Measurements from ENCODE around the gene DCLK1.

GRCh38 chr13:35945368-35945767 is 185.8 kb downstream of the DCLK1 start:
- TF ChIP-seq RAD21 (IDR thresholded peaks at IDR 0.05) (no peak), CTCF (IDR thresholded peaks at IDR 0.05; ENCODE audit: low read depth, low read length, missing input control) (no peak), TAF1 (conservative IDR thresholded peaks at IDR 0.05) (no peak), GABPA (IDR thresholded peaks at IDR 0.05 in 1 of 2, conservative IDR thresholded peaks at IDR 0.05 in 1 of 2) (no peak), JUND (IDR thresholded peaks at IDR 0.05) (no peak), FOXA2 (IDR thresholded peaks at IDR 0.05) (no peak), YY1 (IDR thresholded peaks at IDR 0.05) (no peak), MAX (IDR thresholded peaks at IDR 0.05) (no peak), SP1 (IDR thresholded peaks at IDR 0.05) (no peak), FOXA1 (IDR thresholded peaks at IDR 0.05) (no peak), EGR1 (IDR thresholded peaks at IDR 0.05; ENCODE audit: low read depth in 2 of 2) (no peak), HNF4G (IDR thresholded peaks at IDR 0.05) (no peak), REST (IDR thresholded peaks at IDR 0.05) (no peak), ATF3 (IDR thresholded peaks at IDR 0.05) (no peak)
